ENCODE results near the gene BTNL3.
"Not testable (repeated sequence)": the region's sequence is repeated elsewhere in the genome, so short reads cannot be mapped to it uniquely, and the experiment has no call there.

The BTNL3 gene

DNA sequence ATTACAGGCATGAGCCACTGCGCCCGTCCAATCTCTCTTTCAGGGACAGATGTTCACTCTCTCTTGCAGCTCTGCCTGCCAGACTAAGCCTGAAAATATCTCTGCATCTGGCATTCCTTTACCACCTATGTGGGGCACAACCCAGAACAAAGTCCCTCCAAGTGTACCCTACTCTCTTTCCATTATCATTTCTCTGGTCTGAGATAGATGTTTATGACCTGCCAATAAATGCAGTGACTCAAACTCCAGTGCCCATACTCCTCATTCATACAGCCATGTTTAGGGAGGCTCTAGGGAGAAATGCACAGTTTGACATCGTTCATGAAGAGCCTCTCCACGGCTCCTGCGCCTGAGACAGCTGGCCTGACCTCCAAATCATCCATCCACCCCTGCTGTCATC lies at the start of gene BTNL3:
TSS of gene BTNL3 (plus strand) at position 255 of the 400 bp plus-strand sequence. CDS start 183 bp downstream, outside the sequence.
- DNase-seq (ENCODE audit: low read depth): no peak

DNA sequence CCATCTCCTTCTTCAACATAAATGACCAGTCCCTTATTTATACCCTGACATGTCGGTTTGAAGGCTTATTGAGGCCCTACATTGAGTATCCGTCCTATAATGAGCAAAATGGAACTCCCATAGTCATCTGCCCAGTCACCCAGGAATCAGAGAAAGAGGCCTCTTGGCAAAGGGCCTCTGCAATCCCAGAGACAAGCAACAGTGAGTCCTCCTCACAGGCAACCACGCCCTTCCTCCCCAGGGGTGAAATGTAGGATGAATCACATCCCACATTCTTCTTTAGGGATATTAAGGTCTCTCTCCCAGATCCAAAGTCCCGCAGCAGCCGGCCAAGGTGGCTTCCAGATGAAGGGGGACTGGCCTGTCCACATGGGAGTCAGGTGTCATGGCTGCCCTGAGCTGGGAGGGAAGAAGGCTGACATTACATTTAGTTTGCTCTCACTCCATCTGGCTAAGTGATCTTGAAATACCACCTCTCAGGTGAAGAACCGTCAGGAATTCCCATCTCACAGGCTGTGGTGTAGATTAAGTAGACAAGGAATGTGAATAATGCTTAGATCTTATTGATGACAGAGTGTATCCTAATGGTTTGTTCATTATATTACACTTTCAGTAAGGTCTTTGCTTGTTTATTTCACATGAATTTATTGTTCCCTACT lies 38.2 kb upstream of the BTNL3 start:
- DNase-seq (ENCODE audit: low read depth): no peak

- DNase-seq (ENCODE audit: low read depth): no peak
These were observed 29.0 kb upstream of the BTNL3 start for GRCh38 chr5:180959661-180960060.

DNA sequence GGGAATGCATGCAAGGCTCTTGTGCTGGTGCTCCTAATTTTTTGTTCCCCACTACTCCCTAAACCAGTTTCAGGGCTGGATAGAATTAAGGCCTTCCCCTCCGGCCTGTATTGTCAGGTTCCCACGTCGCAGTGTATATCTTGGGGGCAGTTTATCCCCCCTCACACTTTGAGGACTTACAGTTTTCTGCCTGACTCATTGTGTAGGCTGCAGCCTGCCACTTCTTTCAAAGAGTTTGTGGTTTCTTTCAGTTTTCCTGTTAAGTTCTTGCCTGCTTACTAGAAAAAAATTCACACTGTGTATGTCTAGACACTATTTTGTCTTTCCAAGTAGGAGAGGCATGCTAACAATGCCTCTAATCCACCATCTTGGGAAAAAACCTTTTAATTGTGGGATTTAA lies 28.4 kb upstream of the BTNL3 start:
- DNase-seq (ENCODE audit: low read depth): no peak

DNA sequence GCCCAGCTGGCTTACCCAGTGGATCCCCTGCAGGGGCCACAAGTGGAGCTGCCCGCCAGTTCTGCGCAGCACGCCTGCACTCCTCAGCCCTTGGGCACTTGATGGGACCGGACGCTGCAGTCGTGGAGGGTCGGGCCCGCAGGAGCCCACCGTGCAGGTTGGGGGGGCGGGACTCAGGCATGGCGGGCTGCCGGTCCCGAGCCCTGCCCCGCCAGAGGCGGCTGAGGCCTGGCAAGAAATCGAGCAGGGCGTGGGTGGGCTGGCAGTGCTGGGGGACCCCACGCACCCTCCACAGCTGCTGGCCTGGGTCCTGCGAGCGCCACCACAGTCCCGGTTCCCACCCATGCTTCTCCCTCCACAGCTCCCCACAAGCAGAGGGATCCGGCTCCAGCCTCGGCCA lies 19.2 kb upstream of the BTNL3 start:
- DNase-seq (ENCODE audit: low read depth): no peak

GRCh38 chr5:180970336-180970735 lies 18.3 kb upstream of the BTNL3 start:
- DNase-seq (ENCODE audit: low read depth): no peak

GRCh38 chr5:180970875-180971274 lies 17.8 kb upstream of the BTNL3 start:
- DNase-seq (ENCODE audit: low read depth): no peak

DNA sequence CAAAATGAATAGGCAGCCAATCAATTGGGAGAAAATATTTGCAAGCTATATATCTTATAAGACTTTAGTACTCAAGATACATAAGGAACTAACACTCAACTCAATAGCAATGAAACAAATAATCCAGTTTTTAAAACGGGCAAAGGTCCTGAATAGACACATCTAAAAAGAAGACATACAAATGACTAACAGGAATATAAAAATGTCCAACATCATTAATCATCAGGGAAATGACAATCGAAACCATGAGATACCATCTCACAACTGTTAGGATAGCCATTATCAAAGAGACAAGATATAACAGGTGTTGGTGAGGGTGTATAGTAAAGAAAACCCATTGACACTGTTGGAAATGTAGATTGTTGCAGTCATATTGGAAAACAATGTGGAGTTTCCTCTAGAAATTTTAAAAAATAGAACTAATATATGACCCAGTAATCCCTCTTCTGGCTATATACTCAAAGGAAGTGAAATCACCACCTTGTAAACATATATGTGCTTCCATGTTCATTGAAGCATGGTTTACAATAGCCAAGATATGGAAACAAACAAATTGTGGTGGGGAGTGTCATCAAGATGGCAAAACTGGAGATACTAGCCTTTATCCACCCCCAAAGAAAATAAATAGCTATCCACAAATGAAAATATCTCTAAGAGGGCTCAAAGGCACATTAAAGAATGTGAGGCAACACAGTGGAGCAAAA lies 13.9 kb upstream of the BTNL3 start:
- DNase-seq (ENCODE audit: low read depth): no peak

DNA sequence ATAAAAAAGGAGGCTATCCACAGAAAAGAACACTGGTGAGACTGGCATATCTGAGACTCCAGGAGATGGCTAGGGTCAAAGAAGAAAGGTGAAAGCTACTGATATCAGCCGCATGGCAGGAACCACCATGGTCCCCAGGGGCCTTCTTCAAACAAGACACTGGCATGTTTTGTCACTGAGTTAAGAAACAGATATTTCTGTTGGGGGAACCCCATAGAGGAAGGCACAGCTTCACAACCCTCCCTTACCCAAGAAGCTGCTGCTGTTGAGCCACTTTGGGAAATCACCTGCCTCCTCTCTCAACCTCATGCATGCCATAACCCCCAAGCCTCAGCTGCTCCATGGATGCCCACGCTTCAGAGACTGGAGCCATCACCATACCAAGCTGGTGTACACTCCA lies 13.3 kb upstream of the BTNL3 start:
- DNase-seq (ENCODE audit: low read depth): no peak

DNA sequence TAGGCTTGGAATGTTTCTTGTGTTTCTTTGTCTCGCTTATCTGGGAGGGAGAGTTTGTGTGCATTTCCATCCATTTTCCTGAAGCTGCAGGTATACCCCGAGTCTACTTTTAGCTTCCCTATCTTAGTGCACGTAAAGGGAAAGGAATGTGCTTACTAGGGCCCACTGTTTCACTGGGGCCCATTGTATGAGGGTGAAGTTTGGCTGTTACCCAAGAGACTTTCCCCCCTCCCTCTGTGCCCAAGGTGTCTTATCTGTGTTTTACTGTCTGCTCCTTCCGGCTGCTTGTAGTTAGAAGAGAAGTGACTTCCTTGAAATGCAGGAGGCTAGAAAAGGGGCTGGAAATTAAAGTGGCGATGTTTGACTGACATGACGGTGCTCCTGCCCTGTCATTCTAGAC lies 12.1 kb upstream of the BTNL3 start:
- DNase-seq (ENCODE audit: low read depth): no peak

GRCh38 chr5:180977852-180978251 lies 10.8 kb upstream of the BTNL3 start:
- no peak for DNase-seq (ENCODE audit: low read depth)

- no peak for DNase-seq (ENCODE audit: low read depth)
These were observed 6.5 kb upstream of the BTNL3 start for GRCh38 chr5:180982008-180982741.

DNA sequence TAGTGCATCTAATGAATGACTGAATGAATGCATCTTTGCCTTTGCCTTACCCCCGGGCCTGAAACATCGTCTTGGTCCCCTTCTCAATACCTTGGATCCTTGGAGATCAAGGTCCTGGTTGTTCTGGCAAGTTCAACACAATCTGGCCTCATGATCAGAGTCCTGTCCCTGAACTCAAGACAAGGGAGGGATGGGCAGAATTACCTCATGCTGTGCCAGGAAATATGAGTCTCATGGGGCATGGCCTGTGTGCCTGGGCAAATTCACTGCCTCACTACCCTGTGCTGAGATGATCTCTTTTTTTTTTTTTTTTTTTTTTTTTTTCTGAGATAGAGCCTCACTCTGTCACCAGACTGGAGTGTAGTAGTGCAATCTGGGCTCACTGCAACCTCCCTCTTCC lies 630 bp upstream of the BTNL3 start:
- DNase-seq (ENCODE audit: low read depth): no peak

- no peak for DNase-seq (ENCODE audit: low read depth)
These were observed 1.6 kb downstream of the BTNL3 start for GRCh38 chr5:180990086-180990881.

- DNase-seq (ENCODE audit: low read depth): no peak
These were observed 2.2 kb downstream of the BTNL3 start for GRCh38 chr5:180990882-180991242.

DNA sequence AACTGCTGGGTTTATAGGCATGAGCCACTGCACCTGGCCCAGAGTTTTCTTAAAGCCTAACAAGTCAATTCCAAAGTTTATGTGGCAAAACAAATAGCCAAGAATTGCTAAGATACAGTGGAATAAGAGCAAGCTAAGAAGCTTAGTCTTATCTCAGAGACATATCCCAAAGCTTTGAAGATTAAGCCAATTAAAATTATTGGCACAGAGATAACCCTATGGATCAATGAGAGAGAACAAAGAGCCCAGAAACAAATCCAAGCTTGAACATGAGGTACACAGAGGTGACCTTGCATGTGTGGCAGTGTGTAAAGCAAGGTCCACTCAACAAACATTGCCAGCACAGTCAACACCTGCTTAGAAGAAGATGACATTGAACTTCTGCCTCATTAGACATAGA lies 13.3 kb downstream of the BTNL3 start:
- DNase-seq (ENCODE audit: low read depth): no peak

- no peak for DNase-seq (ENCODE audit: low read depth)
These were observed 17.1 kb downstream of the BTNL3 start for GRCh38 chr5:181005791-181006190.

- no peak for DNase-seq (ENCODE audit: low read depth)
These were observed 19.5 kb downstream of the BTNL3 start for GRCh38 chr5:181008136-181008535.

- DNase-seq (ENCODE audit: low read depth): not testable (repeated sequence)
These were observed 21.4 kb downstream of the BTNL3 start for GRCh38 chr5:181010018-181010417.

GRCh38 chr5:181014654-181015053 lies 26.0 kb downstream of the BTNL3 start:
- DNase-seq (ENCODE audit: low read depth): not testable (repeated sequence)

GRCh38 chr5:181017448-181017847 lies 28.8 kb downstream of the BTNL3 start:
- not testable (repeated sequence) for DNase-seq (ENCODE audit: low read depth)

- no peak for DNase-seq (ENCODE audit: low read depth)
These were observed 32.0 kb downstream of the BTNL3 start for GRCh38 chr5:181020688-181021087.

Measured in stimulated activated CD8-positive, alpha-beta memory T cell treated with anti-CD3 and anti-CD28 coated beads, Interleukin-15, amount 100 ng/mL, for 1 hour (primary cell).